ENCODE data around the gene C17orf67. TPM values are rescaled to one million over a fixed set of nuclear protein-coding genes. Genes with fewer than 3 reads are reported as not detected.

The C17orf67 gene
- total RNA-seq, 1 donor from 2014 or later, result 1.4 TPM

- H3F3A ChIP-seq (ENCODE audit: low read depth), result no peaks in the 10 kb centered on the region
- no peak overlapping the region for H3K27ac ChIP-seq
Measured at GRCh38 chr17:56880133-56880532, 46.4 kb upstream of the C17orf67 start.

GRCh38 chr17:56879280-56879679, 45.6 kb upstream of the C17orf67 start:
- Mint-ChIP-seq H3K36me3 (no peaks in the 10 kb centered on the region), H3K4me3 (no peak overlapping the region), H3K27me3 (ENCODE audit: insufficient read depth, low read depth) (peaks cover 3% of the 10 kb centered on the region), H3K4me1 (no peaks in the 10 kb centered on the region), H3K27ac (no peak overlapping the region), H3K9me3 (peaks cover 3% of the 10 kb centered on the region)
- H3K27me3 ChIP-seq, result no peaks in the 10 kb centered on the region
- H3K9me3 ChIP-seq (ENCODE audit: low read depth), result no peaks in the 10 kb centered on the region
- H4K20me1 ChIP-seq (ENCODE audit: low read depth), result no peaks in the 10 kb centered on the region
- H3K79me2 ChIP-seq (ENCODE audit: low read depth), result no peaks in the 10 kb centered on the region
- no peak overlapping the region for H3K9ac ChIP-seq
- TF ChIP-seq CTCF (IDR thresholded peaks at IDR 0.05) (no peak), EZH2 (IDR thresholded peaks at IDR 0.05) (no peak), EZH2phosphoT487 (IDR thresholded peaks at IDR 0.05) (no peak)
- no peak overlapping the region for H3K4me3 ChIP-seq
- no peaks in the 10 kb centered on the region for H3K4me1 ChIP-seq
- no peak overlapping the region for H2AFZ ChIP-seq (replicated peaks)
- no peaks in the 10 kb centered on the region for H3F3A ChIP-seq (ENCODE audit: low read depth)
- no peak overlapping the region for H3K27ac ChIP-seq
- no peaks in the 10 kb centered on the region for H3K36me3 ChIP-seq
- H3K4me2 ChIP-seq, result no peak overlapping the region
- no peak for DNase-seq (ENCODE audit: low spot score)

More at GRCh38 chr17:56880133-56880532, 46.4 kb upstream of the C17orf67 start:
- H3K36me3 Mint-ChIP-seq, result no peaks in the 10 kb centered on the region
- peaks cover 3% of the 10 kb centered on the region for H3K27me3 Mint-ChIP-seq (ENCODE audit: insufficient read depth, low read depth)
- Histone ChIP-seq H3K9me3 (ENCODE audit: low read depth) (no peaks in the 10 kb centered on the region), H2AFZ (replicated peaks) (no peak overlapping the region), H3K9ac (no peak overlapping the region), H3K79me2 (ENCODE audit: low read depth) (no peaks in the 10 kb centered on the region), H3K36me3 (no peaks in the 10 kb centered on the region), H4K20me1 (ENCODE audit: low read depth) (no peaks in the 10 kb centered on the region), H3K4me2 (no peak overlapping the region), H3K4me3 (no peak overlapping the region), H3K4me1 (no peaks in the 10 kb centered on the region), H3K27me3 (no peaks in the 10 kb centered on the region)
- DNase-seq (ENCODE audit: low spot score), result no peak
- TF ChIP-seq EZH2phosphoT487 (IDR thresholded peaks at IDR 0.05), result no peak
- no peak for TF ChIP-seq CTCF (IDR thresholded peaks at IDR 0.05)
- TF ChIP-seq EZH2 (IDR thresholded peaks at IDR 0.05), result no peak
- no peaks in the 10 kb centered on the region for H3K4me1 Mint-ChIP-seq
- H3K27ac Mint-ChIP-seq, result no peak overlapping the region
- H3K4me3 Mint-ChIP-seq, result no peak overlapping the region
- H3K9me3 Mint-ChIP-seq, result peaks cover 3% of the 10 kb centered on the region

DNA sequence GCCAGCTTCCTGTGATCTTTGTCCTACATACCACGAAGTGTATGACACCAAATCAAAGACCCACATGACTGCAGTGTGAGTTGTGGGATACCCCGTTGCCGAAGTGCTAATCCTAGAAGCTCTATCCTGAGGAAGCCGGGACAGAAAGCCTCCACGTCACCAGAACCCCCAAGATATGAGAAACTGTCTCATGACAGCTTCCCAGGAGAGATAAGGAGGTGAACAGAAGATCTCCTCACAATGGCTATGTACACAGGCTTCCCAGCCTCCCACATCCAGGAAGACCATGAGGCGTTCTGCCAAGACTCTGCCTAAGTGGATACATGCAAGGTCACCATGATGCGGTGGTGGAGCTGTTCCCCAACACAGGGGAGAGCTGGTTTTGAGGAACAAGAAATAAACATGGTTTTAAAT, 43.1 kb upstream of the C17orf67 start:
- H3K27me3 Mint-ChIP-seq (ENCODE audit: insufficient read depth, low read depth), result peaks cover 3% of the 10 kb centered on the region
- DNase-seq (ENCODE audit: low spot score), result no peak
- no peaks in the 10 kb centered on the region for H3K4me1 Mint-ChIP-seq

More for the DNA sequence above, 43.1 kb upstream of the C17orf67 start:
- Histone ChIP-seq H3K4me2 (no peak overlapping the region), H4K20me1 (ENCODE audit: low read depth) (no peaks in the 10 kb centered on the region), H3K27me3 (no peaks in the 10 kb centered on the region), H3K9me3 (ENCODE audit: low read depth) (no peaks in the 10 kb centered on the region), H3K4me3 (no peak overlapping the region), H3K79me2 (ENCODE audit: low read depth) (no peaks in the 10 kb centered on the region), H3K9ac (no peak overlapping the region), H3F3A (ENCODE audit: low read depth) (no peaks in the 10 kb centered on the region), H3K4me1 (no peaks in the 10 kb centered on the region), H3K27ac (no peak overlapping the region), H2AFZ (replicated peaks) (no peak overlapping the region), H3K36me3 (no peaks in the 10 kb centered on the region)
- H3K36me3 Mint-ChIP-seq, result no peaks in the 10 kb centered on the region
- no peak overlapping the region for H3K27ac Mint-ChIP-seq
- TF ChIP-seq EZH2 (IDR thresholded peaks at IDR 0.05) (no peak), CTCF (IDR thresholded peaks at IDR 0.05) (no peak), EZH2phosphoT487 (IDR thresholded peaks at IDR 0.05) (no peak)
- no peak overlapping the region for H3K4me3 Mint-ChIP-seq
- peaks cover 3% of the 10 kb centered on the region for H3K9me3 Mint-ChIP-seq

Data from neural progenitor cell (in vitro differentiated cells).